OCI-LY7 (cell line): Measurements from ENCODE around the gene SENP6. TPM values are rescaled to one million over a fixed set of nuclear protein-coding genes. Genes with fewer than 3 reads are reported as not detected.

Source experiments
- BruUV-seq: library from RNA; stranded (reverse); fragments of 400-500 nt; replicated peaks from 2 replicates; lab custom pipeline; 2021; lab: Mats Ljungman, UMichigan
- CTCF ChIA-PET: fragments of 300-600 bp; sonication (Branson Sonifier 250); formaldehyde crosslinking; loops from one replicate; lab custom pipeline; 2022; ENCODE audit warnings: antibody characterized with exemption; ENCODE audit not compliant: unreplicated experiment; lab: Charles Lee
- POLR2A ChIA-PET: fragments of 300-600 bp; sonication (Branson Sonifier 250); formaldehyde crosslinking; loops from one replicate; lab custom pipeline; 2022; ENCODE audit warnings: antibody characterized with exemption; lab: Charles Lee
- DNase-seq: peaks from one replicate; pipeline ENCODE4 v3.0.0-alpha.2; 2015; ENCODE audit warnings: low spot score
- H2AFZ ChIP-seq: fragments of 200-600 bp; sonication (generic), shearing (Covaris generic); 2 replicates; pipeline ENCODE4 v1.6.1; 2014; ENCODE audit warnings: mild to moderate bottlenecking, antibody characterized with exemption, low read length, moderate library complexity
- H3K27ac ChIP-seq: fragments of 200-600 bp; sonication (generic); 2 replicates; pipeline ENCODE4 v1.5.1; 2014; ENCODE audit warnings: mixed run types, low read depth, mild to moderate bottlenecking, moderate library complexity, low read length, inconsistent platforms; ENCODE audit not compliant: poor library complexity, severe bottlenecking
- H3K36me3 ChIP-seq: fragments of 200-600 bp; sonication (generic); 2 replicates; pipeline ENCODE4 v1.6.1; 2014; ENCODE audit warnings: mild to moderate bottlenecking, antibody characterized with exemption, low read length, moderate library complexity, mixed read lengths; ENCODE audit not compliant: insufficient read depth
- H3K4me1 ChIP-seq: fragments of 200-600 bp; sonication (generic); 2 replicates; pipeline ENCODE4 v1.5.1; 2014; ENCODE audit warnings: mild to moderate bottlenecking, low read length; ENCODE audit not compliant: insufficient read depth, poor library complexity, severe bottlenecking
- H3K4me2 ChIP-seq: fragments of 200-600 bp; sonication (generic); 2 replicates; pipeline ENCODE4 v1.6.1; 2014; ENCODE audit warnings: mild to moderate bottlenecking, low read length
- H3K4me3 ChIP-seq: fragments of 200-600 bp; sonication (generic); 2 replicates; pipeline ENCODE4 v1.5.1; 2014; ENCODE audit warnings: mild to moderate bottlenecking, low read depth, low read length; ENCODE audit not compliant: poor library complexity, severe bottlenecking
- H3K79me2 ChIP-seq: fragments of 200-600 bp; sonication (generic); 2 replicates; pipeline ENCODE4 v1.6.1; 2016; ENCODE audit warnings: low read depth, mild to moderate bottlenecking, low read length, moderate library complexity, mixed read lengths; ENCODE audit not compliant: insufficient read depth
- H3K9me2 ChIP-seq: fragments of 200-600 bp; sonication (generic); 2 replicates; pipeline ENCODE4 v1.6.1; 2016; ENCODE audit warnings: mild to moderate bottlenecking, low read length, mixed read lengths; ENCODE audit not compliant: insufficient read depth
- H3K9me3 ChIP-seq: fragments of 200-600 bp; sonication (generic); 2 replicates; pipeline ENCODE4 v1.6.1; 2014; ENCODE audit warnings: mild to moderate bottlenecking, mixed run types, low read length, mixed read lengths
- H4K20me1 ChIP-seq: fragments of 200-600 bp; sonication (generic); 2 replicates; pipeline ENCODE4 v1.6.1; 2014; ENCODE audit warnings: mild to moderate bottlenecking, antibody characterized with exemption, low read length, moderate library complexity, mixed read lengths; ENCODE audit not compliant: insufficient read depth
- EZH2phosphoT487 ChIP-seq: fragments of 200-600 bp; sonication (generic); IDR thresholded peaks from 2 replicates; pipeline ENCODE4 v1.6.1; 2018; ENCODE audit warnings: low read depth, borderline replicate concordance, mild to moderate bottlenecking, mixed run types, antibody characterized with exemption, low read length, moderate library complexity, mixed read lengths
- intact Hi-C: fragments of 100-400 bp; cut with micrococcal nuclease; formaldehyde crosslinking; loops from one replicate; pipeline ENCODE4 v1.10.0; 2022; ENCODE audit not compliant: unreplicated experiment
- total RNA-seq, 2 experiments: library from RNA; depleted of rRNA in 1 of 2; stranded (reverse); fragments of >200 nt in 1 of 2; shearing (Covaris generic) in 1 of 2; gene quantifications; 2 replicates each; pipeline ENCODE4 v1.2.3, GENCODE V29; 2014 to 2022
- TF ChIP-seq, protein P1 (sequence below): fragments of 200-600 bp; sonication (generic); conservative IDR thresholded peaks from 2 replicates; pipeline ENCODE4 v1.5.1; 2014; ENCODE audit warnings: mild to moderate bottlenecking, antibody characterized with exemption, low read length, moderate library complexity, mixed read lengths

Gene SENP6
- total RNA-seq, 2 experiments from 2014 or later: 61.1 to 85.4 TPM

- no TSS peak for BruUV-seq
- peaks cover 13% of the 10 kb centered on the region for H3K4me1 ChIP-seq
- CTCF ChIA-PET: no interaction called here
- no peaks in the 10 kb centered on the region for H3K9me2 ChIP-seq
- intact Hi-C loops: no loop called here
- H2AFZ ChIP-seq: no peak overlapping the region
- H3K4me3 ChIP-seq: no peak overlapping the region
- no peak overlapping the region for H3K27ac ChIP-seq
- H3K9me3 ChIP-seq: no peaks in the 10 kb centered on the region
- no peak for DNase-seq
- no peaks in the 10 kb centered on the region for H3K79me2 ChIP-seq
- H3K4me2 ChIP-seq: no peak overlapping the region
- no peaks in the 10 kb centered on the region for H3K36me3 ChIP-seq
- POLR2A ChIA-PET: no interaction called here
- peaks cover 5% of the 10 kb centered on the region; the same call in 1 of the 2 replicates for H4K20me1 ChIP-seq
- TF ChIP-seq, protein P1, sequence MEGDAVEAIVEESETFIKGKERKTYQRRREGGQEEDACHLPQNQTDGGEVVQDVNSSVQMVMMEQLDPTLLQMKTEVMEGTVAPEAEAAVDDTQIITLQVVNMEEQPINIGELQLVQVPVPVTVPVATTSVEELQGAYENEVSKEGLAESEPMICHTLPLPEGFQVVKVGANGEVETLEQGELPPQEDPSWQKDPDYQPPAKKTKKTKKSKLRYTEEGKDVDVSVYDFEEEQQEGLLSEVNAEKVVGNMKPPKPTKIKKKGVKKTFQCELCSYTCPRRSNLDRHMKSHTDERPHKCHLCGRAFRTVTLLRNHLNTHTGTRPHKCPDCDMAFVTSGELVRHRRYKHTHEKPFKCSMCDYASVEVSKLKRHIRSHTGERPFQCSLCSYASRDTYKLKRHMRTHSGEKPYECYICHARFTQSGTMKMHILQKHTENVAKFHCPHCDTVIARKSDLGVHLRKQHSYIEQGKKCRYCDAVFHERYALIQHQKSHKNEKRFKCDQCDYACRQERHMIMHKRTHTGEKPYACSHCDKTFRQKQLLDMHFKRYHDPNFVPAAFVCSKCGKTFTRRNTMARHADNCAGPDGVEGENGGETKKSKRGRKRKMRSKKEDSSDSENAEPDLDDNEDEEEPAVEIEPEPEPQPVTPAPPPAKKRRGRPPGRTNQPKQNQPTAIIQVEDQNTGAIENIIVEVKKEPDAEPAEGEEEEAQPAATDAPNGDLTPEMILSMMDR: no peak
- no peak for TF ChIP-seq EZH2phosphoT487
These were observed 142.3 kb downstream of the SENP6 start for GRCh38 chr6:75743971-75744370.

DNA sequence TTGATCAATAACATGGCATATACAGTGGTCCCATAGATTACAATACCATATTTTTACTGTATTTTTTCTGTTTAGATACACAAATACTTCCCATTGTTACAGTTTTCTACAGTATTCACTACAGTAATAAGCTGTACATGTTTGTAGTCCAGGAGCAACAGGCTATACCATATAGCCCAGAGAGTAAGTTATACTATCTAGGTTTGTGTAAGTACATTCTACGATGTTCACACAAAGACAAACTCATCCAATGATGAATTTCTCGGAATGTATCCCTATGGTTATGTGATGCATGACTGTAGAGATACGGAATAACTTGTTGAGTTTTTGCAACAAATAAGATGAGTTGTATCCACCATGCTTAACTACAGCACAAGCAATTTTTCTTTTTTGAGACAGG, 143.7 kb downstream of the SENP6 start:
- BruUV-seq: no TSS peak
- Histone ChIP-seq H3K4me2 (no peak overlapping the region), H3K4me1 (peaks cover 20% of the 10 kb centered on the region), H3K36me3 (no peaks in the 10 kb centered on the region), H3K9me3 (no peaks in the 10 kb centered on the region), H3K9me2 (no peaks in the 10 kb centered on the region), H3K27ac (no peak overlapping the region), H3K79me2 (no peaks in the 10 kb centered on the region), H4K20me1 (peaks cover 5% of the 10 kb centered on the region; the same call in 1 of the 2 replicates), H2AFZ (no peak overlapping the region), H3K4me3 (no peak overlapping the region)
- TF ChIP-seq, protein P1: no peak
- TF ChIP-seq EZH2phosphoT487: no peak
- intact Hi-C loops: no loop called here
- ChIA-PET POLR2A (interaction anchor here (0.7 kb wide), 1 partner anchor 35 kb away, joined by 3 read pairs; no protein-coding TSS in a partner anchor), CTCF (no interaction called here)
- DNase-seq: no peak

GRCh38 chr6:75746221-75746620, 144.5 kb downstream of the SENP6 start:
- Histone ChIP-seq H3K36me3 (no peaks in the 10 kb centered on the region), H4K20me1 (peaks cover 5% of the 10 kb centered on the region; the same call in 1 of the 2 replicates), H3K4me3 (no peak overlapping the region), H3K4me2 (no peak overlapping the region), H2AFZ (no peak overlapping the region), H3K79me2 (no peaks in the 10 kb centered on the region), H3K9me3 (no peaks in the 10 kb centered on the region), H3K4me1 (peaks cover 20% of the 10 kb centered on the region), H3K9me2 (no peaks in the 10 kb centered on the region), H3K27ac (no peak overlapping the region)
- BruUV-seq: no TSS peak
- intact Hi-C loops: no loop called here
- TF ChIP-seq, protein P1: no peak
- TF ChIP-seq EZH2phosphoT487: no peak
- ChIA-PET CTCF (no interaction called here), POLR2A (interaction anchor here (0.7 kb wide), 1 partner anchor 809 kb away, joined by 3 read pairs; no protein-coding TSS in a partner anchor)
- DNase-seq: no peak
